GM23248 (cell line): ENCODE measurements around the gene CACNA1B. TPM values are rescaled to one million over a fixed set of nuclear protein-coding genes. Genes with fewer than 3 reads are reported as not detected.

ENCODE experiments used
- DNase-seq: peaks from one replicate; pipeline ENCODE4 v3.0.0-alpha.2; 2015
- H2AFZ ChIP-seq: fragments of 200-600 bp; sonication (generic); 2 replicates; pipeline ENCODE4 v1.6.1; 2016; ENCODE audit warnings: antibody characterized with exemption
- H3F3A ChIP-seq: fragments of 200-600 bp; sonication (generic); 2 replicates; pipeline ENCODE4 v1.6.1; 2016; ENCODE audit warnings: mild to moderate bottlenecking, antibody characterized with exemption, mixed run types; ENCODE audit not compliant: insufficient read depth
- H3K27ac ChIP-seq: fragments of 200-600 bp; sonication (generic); 2 replicates; pipeline ENCODE4 v1.5.1; 2016; ENCODE audit warnings: mild to moderate bottlenecking
- H3K27me3 ChIP-seq: fragments of 200-600 bp; sonication (generic); replicated peaks from 2 replicates; pipeline ENCODE4 v1.6.1; 2016; ENCODE audit warnings: mild to moderate bottlenecking; ENCODE audit not compliant: insufficient read depth
- H3K36me3 ChIP-seq: fragments of 200-600 bp; sonication (generic); 2 replicates; pipeline ENCODE4 v1.6.1; 2016; ENCODE audit warnings: low read depth, mild to moderate bottlenecking
- H3K4me1 ChIP-seq: fragments of 200-600 bp; sonication (generic); 2 replicates; pipeline ENCODE4 v1.6.1; 2016; ENCODE audit warnings: mild to moderate bottlenecking; ENCODE audit not compliant: insufficient read depth
- H3K4me2 ChIP-seq: fragments of 200-600 bp; sonication (generic); one replicate; pipeline ENCODE4 v1.6.1; 2016; ENCODE audit warnings: mild to moderate bottlenecking; ENCODE audit not compliant: unreplicated experiment
- H3K4me3 ChIP-seq: fragments of 200-600 bp; sonication (generic); 2 replicates; pipeline ENCODE4 v1.5.1; 2016; ENCODE audit warnings: mild to moderate bottlenecking
- H3K79me2 ChIP-seq: fragments of 200-600 bp; sonication (generic); 2 replicates; pipeline ENCODE4 v1.6.1; 2016; ENCODE audit warnings: mild to moderate bottlenecking; ENCODE audit not compliant: insufficient read depth
- H3K9ac ChIP-seq: fragments of 200-600 bp; sonication (generic); 2 replicates; pipeline ENCODE4 v1.6.1; 2016; ENCODE audit warnings: mild to moderate bottlenecking
- H3K9me2 ChIP-seq: fragments of 200-600 bp; sonication (generic); 2 replicates; pipeline ENCODE4 v1.6.1; 2016; ENCODE audit warnings: mixed run types, mild to moderate bottlenecking, moderate library complexity; ENCODE audit not compliant: insufficient read depth
- H3K9me3 ChIP-seq: fragments of 200-600 bp; sonication (generic); one replicate; pipeline ENCODE4 v1.6.1; 2017; ENCODE audit warnings: low read depth
- H4K20me1 ChIP-seq: fragments of 200-600 bp; sonication (generic); 2 replicates; pipeline ENCODE4 v1.6.0; 2016; ENCODE audit not compliant: insufficient read depth
- EZH2 ChIP-seq: fragments of 200-600 bp; sonication (generic); IDR thresholded peaks from 2 replicates; pipeline ENCODE4 v1.6.1; 2018; ENCODE audit warnings: antibody characterized with exemption, mild to moderate bottlenecking; ENCODE audit not compliant: insufficient read depth, poor library complexity, severe bottlenecking
- EZH2phosphoT487 ChIP-seq: fragments of 200-600 bp; sonication (generic); IDR thresholded peaks from 2 replicates; pipeline ENCODE4 v1.6.1; 2018; ENCODE audit warnings: antibody characterized with exemption, moderate library complexity, mild to moderate bottlenecking, low read depth; ENCODE audit not compliant: insufficient read depth
- WGBS, 2 experiments: methylation state at CpG; one replicate each; pipeline ENCODE4 v1.1.6; 2015 to 2017; ENCODE audit warnings: low lambda C conversion rate in 2 of 2, low coverage in 1 of 2; ENCODE audit errors: missing lambda C conversion rate in 2 of 2; 5-methylcytosine and 5-hydroxymethylcytosine counted together
- in situ Hi-C: fragments of 300-500 bp; cut with MboI; formaldehyde crosslinking; loops from 2 replicates; pipeline ENCODE4 v1.15.0; 2020
- polyA plus RNA-seq: library from polyadenylated mRNA; unstranded; fragments of >200 nt; fragmentation: Nextera tagmentation; extraction: Ambion mirVana; gene quantifications from 2 replicates; pipeline ENCODE4 v1.2.1, GENCODE V29; 2016
- total RNA-seq: library from RNA; depleted of rRNA; stranded (reverse); fragments of >200 nt; shearing (Covaris generic); gene quantifications from 2 replicates; pipeline ENCODE4 v1.2.3, GENCODE V29; 2014

Gene CACNA1B
- total and polyA plus RNA-seq, 2 experiments from 2014 or later = not detected

GRCh38 chr9:137918331-137919094 is 40.9 kb downstream of the CACNA1B start:
- no peak overlapping the region for H3K4me2 ChIP-seq
- H3K9ac ChIP-seq = no peak overlapping the region
- no peak overlapping the region for H2AFZ ChIP-seq
- H3K4me1 ChIP-seq = no peaks in the 10 kb centered on the region
- H3K9me3 ChIP-seq = no peaks in the 10 kb centered on the region
- H3K4me3 ChIP-seq = no peak overlapping the region
- H3K36me3 ChIP-seq = no peaks in the 10 kb centered on the region
- no peaks in the 10 kb centered on the region for H3F3A ChIP-seq
- H3K27ac ChIP-seq = no peak overlapping the region
- in situ Hi-C loops = no loop called here
- WGBS, 2 experiments = 18 to 20% methylated on average over 8 to 9 of the region's 9 CpGs
- H3K79me2 ChIP-seq = no peaks in the 10 kb centered on the region
- H3K9me2 ChIP-seq = no peaks in the 10 kb centered on the region
- no peak for DNase-seq
- H3K27me3 ChIP-seq = no peaks in the 10 kb centered on the region
- no peak for TF ChIP-seq EZH2phosphoT487
- no peak for TF ChIP-seq EZH2
- no peaks in the 10 kb centered on the region for H4K20me1 ChIP-seq

- H3K4me1 ChIP-seq = no peaks in the 10 kb centered on the region
- in situ Hi-C loops = no loop called here
- no peak for DNase-seq
- no peaks in the 10 kb centered on the region for H3K79me2 ChIP-seq
- no peaks in the 10 kb centered on the region for H4K20me1 ChIP-seq
- H3K4me2 ChIP-seq = no peak overlapping the region
- TF ChIP-seq EZH2phosphoT487 (no peak), EZH2 (no peak)
- WGBS, 2 experiments = 39 to 46% methylated on average over 9 of the region's 9 CpGs
- H3K27me3 ChIP-seq = no peaks in the 10 kb centered on the region
- H3K27ac ChIP-seq = no peak overlapping the region
- no peaks in the 10 kb centered on the region for H3K9me3 ChIP-seq
- H3K4me3 ChIP-seq = no peak overlapping the region
- H3F3A ChIP-seq = no peaks in the 10 kb centered on the region
- H2AFZ ChIP-seq = no peak overlapping the region
- no peak overlapping the region for H3K9ac ChIP-seq
- no peaks in the 10 kb centered on the region for H3K9me2 ChIP-seq
- no peaks in the 10 kb centered on the region for H3K36me3 ChIP-seq
These were observed 41.5 kb downstream of the CACNA1B start for GRCh38 chr9:137919095-137919465.

GRCh38 chr9:137919649-137920141 is 42.1 kb downstream of the CACNA1B start:
- TF ChIP-seq EZH2phosphoT487 = no peak
- no peak for TF ChIP-seq EZH2
- H3K9me3 ChIP-seq = no peaks in the 10 kb centered on the region
- H3K27me3 ChIP-seq = no peaks in the 10 kb centered on the region
- in situ Hi-C loops = no loop called here
- no peak for DNase-seq
- no peak overlapping the region for H3K4me2 ChIP-seq
- no peak overlapping the region for H2AFZ ChIP-seq
- H3K27ac ChIP-seq = no peak overlapping the region
- no peaks in the 10 kb centered on the region for H4K20me1 ChIP-seq
- no peaks in the 10 kb centered on the region for H3K4me1 ChIP-seq
- no peaks in the 10 kb centered on the region for H3K9me2 ChIP-seq
- no peak overlapping the region for H3K9ac ChIP-seq
- H3F3A ChIP-seq = no peaks in the 10 kb centered on the region
- H3K79me2 ChIP-seq = no peaks in the 10 kb centered on the region
- 24 to 28% methylated on average over 15 of the region's 15 CpGs for WGBS, 2 experiments
- no peaks in the 10 kb centered on the region for H3K36me3 ChIP-seq
- H3K4me3 ChIP-seq = no peak overlapping the region

- in situ Hi-C loops = no loop called here
- Histone ChIP-seq H3K9me2 (no peaks in the 10 kb centered on the region), H3K9me3 (no peaks in the 10 kb centered on the region), H4K20me1 (no peaks in the 10 kb centered on the region), H3K27ac (no peak overlapping the region), H2AFZ (no peak overlapping the region), H3K4me3 (no peak overlapping the region), H3K4me2 (no peak overlapping the region), H3K9ac (no peak overlapping the region), H3K4me1 (no peaks in the 10 kb centered on the region), H3F3A (no peaks in the 10 kb centered on the region), H3K27me3 (no peaks in the 10 kb centered on the region), H3K79me2 (no peaks in the 10 kb centered on the region), H3K36me3 (no peaks in the 10 kb centered on the region)
- DNase-seq = no peak
- no peak for TF ChIP-seq EZH2phosphoT487
- no peak for TF ChIP-seq EZH2
- WGBS, 2 experiments = 32 to 40% methylated on average over 4 of the region's 4 CpGs
These were observed 43.2 kb downstream of the CACNA1B start for GRCh38 chr9:137920753-137921152.

GRCh38 chr9:137924169-137924568 is 46.6 kb downstream of the CACNA1B start:
- Histone ChIP-seq H3K27ac (no peak overlapping the region), H3K4me2 (no peak overlapping the region), H3K36me3 (no peaks in the 10 kb centered on the region), H4K20me1 (no peaks in the 10 kb centered on the region), H3K9ac (no peak overlapping the region), H3K79me2 (no peaks in the 10 kb centered on the region), H3K9me3 (no peaks in the 10 kb centered on the region), H3K9me2 (no peaks in the 10 kb centered on the region), H3K4me1 (no peaks in the 10 kb centered on the region), H2AFZ (no peak overlapping the region), H3F3A (no peaks in the 10 kb centered on the region), H3K4me3 (no peak overlapping the region), H3K27me3 (no peaks in the 10 kb centered on the region)
- WGBS, 2 experiments = 0 to 2% methylated on average over 2 of the region's 2 CpGs
- no peak for TF ChIP-seq EZH2phosphoT487
- no peak for TF ChIP-seq EZH2
- in situ Hi-C loops = no loop called here
- no peak for DNase-seq
